Activated CD8-positive, alpha-beta memory T cell treated with anti-CD3 and anti-CD28 coated beads, Interleukin-2, amount 50 U/mL, for 48 hours (primary cell): ENCODE results near the gene BLOC1S6.
"Not testable (repeated sequence)": the region's sequence is repeated elsewhere in the genome, so short reads cannot be mapped to it uniquely, and the experiment has no call there.

Experiments
- DNase-seq: peaks from one replicate; pipeline ENCODE4 v3.0.0-alpha.2; 2020

BLOC1S6 gene

DNA sequence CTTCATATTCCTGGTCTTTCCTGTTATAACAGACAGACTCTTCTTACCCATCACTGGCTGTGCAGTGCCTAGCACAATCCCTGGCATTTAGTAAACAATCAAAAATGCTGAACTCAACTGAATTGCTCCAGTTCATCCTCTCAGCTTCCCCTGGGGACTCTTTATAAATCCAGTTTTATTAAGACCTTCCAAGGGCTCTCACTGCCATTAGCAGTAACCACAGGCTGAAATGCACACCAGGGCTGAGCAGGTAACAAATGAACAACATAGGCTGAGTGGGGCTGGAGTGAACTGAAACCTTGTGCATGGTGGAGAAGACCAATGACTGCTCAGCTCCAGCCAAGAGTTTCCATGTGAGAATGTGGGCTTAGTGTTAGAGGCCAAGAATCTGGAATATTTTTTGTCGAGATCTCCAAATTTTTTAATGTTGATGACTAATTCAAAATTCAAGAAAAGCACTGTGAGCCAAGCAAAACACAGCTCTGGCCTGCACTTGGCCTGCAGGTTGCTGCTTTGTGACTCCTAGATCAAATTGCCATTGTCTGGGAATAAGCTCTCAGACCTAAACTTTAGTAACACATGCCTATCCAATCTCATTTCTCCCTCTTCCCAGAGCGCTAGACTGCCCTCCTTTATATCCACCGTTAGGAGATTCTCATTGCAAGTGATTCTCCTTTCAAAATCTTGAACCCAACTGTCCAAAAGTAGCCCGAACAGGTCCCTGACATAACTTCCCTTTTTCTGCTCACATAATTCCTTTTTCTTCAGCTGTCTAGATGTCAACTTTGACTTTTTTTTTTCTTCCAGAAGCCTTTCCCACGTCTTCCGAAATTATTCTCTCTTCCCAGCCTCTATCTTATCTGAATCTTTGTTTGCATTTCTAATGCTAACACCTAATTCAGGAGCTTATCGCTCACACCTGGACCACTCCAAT, 55.1 kb downstream of the BLOC1S6 start:
- no peak for DNase-seq

DNA sequence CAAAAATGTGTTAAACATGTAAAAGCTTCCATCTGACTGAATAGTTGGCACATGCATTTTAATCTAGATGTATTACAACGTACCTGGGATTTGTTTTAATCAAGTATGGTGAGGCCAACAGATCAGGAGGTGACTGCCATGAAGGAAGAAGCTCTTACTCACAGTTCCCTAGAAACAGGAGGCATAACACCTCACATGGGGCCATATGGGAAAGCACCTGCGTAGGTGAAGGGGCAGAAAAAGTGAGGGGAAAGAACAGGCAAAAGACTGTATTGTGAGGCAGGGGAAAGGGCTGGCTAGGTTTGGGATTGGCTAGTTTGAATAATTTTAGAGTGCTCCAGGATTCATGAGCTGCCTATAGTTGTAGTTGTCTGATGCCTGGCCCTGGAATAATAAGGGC, 57.3 kb downstream of the BLOC1S6 start:
- no peak for DNase-seq

DNA sequence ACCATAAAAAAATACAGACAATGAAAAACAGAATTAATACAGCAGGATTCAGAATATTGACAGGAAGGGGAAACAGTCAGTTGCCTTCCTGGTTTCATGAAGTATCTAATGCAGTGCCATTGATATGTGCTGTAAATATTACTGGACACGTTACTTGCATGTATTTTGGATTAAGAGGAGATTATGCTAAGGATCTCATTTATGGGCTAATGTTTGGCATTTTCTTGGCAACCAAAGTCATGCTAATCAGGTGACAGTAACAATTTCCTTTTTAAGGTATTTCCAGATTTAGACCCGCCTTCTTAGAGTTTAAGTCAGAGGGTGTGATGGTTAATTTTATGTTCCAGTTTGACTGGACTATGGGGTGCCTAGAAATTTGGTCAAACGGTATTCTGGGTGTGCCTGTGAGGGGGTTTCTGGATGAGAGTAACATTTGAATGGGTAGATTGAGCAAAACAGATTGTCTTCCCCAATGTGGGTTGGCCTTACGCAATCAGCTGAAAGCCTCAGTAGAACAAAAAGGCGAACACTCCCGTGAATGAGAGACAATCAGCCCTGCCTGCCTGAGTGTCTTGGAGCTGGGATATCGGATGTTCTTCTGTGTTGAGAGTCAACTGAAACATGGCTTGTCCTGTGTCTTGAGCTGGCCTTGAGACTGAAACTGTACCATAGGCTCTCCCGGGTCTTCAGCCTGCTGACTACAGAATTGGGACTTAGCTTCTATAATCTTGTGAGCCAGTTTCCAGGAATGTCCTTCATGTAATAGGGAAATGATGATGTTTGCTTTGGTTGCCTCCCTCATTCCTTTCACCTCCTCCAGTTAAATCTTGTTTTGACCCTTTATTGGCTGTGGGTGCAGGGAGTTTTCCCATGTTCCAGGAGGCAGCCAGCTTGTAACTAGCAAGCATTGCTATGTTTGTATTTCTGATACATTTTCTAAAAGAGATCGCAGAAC, 58.1 kb downstream of the BLOC1S6 start:
- DNase-seq: no peak

DNA sequence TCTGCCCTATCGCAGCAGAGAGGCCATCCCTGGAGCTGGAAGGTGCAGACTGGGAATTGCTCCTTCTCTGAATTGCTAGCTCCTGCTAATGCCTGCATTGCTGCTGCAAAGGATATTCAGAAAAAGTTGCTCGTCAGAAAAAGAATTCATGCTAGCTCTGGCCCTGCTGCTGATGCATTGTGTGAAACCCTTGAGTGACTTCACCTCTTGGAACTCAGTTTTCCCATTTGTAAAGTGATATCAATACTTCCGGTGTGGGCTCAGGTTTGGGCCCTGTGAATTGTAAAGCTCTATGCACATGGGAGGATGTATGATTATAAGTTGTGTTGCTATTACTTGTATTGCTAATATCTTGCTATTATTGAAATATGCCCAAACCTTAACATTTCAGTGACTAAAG, 59.0 kb downstream of the BLOC1S6 start:
- DNase-seq: no peak

DNA sequence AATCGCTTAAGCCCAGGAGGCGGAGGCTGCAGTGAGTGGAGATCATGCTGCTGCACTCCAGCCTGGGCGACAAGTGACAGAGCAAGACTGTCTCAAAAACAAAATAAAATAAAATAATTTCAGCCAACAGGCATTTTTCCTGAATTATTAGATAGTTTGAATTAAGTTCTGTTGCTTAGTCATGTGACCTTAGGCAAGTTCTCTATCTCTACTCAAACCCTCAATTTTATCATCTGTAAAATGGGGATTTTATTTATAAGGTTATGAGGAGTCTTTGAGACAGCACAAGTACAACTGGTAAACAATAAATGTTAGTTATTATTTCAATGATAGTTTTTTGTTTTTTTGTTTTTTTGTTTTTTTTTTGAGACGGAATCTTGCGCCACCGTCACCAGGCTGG, 60.6 kb downstream of the BLOC1S6 start:
- no peak for DNase-seq

DNA sequence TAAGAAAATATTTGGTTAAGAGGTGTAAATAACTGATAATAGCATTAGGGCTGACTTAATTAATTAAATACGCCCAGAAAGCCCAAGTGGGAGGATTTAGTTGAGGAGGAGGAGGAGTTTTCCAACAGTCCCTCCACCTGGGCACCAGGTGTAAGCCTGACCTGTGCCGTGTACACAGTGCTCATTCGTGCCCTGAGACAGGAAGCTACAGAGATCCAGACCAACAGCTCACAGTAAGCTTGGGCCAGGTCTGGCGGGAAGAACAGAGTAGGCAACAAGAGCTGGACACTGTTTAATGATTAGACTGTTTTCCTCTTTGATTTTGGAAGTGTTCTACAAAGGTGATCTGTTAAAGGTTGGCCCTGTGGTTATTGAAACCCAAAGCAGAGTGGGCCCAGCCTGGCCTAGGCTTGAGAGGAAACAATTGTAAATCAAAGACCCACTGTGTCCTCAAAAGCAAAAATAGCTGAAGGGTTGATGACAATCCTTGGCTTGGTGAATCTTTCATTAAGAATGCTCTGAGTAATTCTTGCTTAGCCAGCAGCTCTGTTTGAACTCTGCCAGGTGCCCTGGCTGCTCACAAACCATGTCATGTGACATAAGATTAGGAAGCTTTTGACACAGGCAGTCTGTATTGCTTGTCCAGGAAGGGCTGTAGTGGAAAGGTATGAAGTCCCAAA, 61.5 kb downstream of the BLOC1S6 start:
- no peak for DNase-seq

DNA sequence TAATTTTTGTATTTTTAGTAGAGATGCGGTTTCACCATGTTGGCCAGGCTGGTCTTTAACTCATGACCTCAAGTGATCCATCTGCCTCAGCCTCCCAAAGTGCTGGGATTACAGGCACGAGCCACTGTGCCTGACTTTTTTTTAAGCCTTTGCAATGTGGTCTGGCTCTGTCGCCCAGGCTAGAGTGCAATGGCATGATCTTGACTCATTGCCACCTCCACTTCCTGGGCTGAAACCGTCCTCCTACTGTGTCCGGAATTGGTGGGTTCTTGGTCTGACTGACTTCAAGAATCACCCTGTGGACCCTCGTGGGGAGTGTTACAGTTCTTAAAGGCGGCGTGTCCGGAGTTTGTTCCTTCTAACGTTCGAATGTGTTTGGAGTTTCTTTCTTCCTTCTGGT, 62.8 kb downstream of the BLOC1S6 start:
- DNase-seq: not testable (repeated sequence)

DNA sequence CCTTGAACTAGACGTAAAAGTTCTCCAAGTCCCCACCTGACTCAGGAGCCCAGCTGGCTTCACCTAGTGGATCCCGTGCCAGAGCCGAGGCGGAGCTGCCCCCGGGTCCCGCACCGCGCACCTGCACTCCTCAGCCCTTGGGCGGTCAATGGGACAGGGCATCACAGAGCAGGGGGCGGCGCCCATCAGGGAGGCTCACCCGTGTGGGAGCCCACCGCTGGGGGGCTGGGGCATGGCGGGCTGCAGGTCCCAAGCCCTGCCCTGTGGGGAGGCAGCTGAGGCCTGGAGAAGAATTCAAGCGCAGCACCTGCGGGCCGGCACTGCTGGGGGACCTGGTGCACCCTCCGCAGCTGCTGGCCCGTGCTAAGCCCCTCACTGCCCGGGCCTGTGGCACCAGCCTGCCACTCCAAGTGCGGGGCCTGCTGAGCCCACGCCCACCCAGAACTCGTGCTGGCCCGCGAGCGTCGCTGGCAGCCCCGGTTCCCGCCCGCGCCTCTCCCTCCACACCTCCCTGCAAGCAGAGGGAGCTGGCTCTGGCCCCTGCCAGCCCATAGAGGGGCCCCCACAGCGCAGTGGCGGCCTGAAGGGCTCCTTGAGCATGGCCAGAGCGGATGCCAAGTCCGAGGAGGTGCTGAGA, 63.8 kb downstream of the BLOC1S6 start:
- DNase-seq: no peak

DNA sequence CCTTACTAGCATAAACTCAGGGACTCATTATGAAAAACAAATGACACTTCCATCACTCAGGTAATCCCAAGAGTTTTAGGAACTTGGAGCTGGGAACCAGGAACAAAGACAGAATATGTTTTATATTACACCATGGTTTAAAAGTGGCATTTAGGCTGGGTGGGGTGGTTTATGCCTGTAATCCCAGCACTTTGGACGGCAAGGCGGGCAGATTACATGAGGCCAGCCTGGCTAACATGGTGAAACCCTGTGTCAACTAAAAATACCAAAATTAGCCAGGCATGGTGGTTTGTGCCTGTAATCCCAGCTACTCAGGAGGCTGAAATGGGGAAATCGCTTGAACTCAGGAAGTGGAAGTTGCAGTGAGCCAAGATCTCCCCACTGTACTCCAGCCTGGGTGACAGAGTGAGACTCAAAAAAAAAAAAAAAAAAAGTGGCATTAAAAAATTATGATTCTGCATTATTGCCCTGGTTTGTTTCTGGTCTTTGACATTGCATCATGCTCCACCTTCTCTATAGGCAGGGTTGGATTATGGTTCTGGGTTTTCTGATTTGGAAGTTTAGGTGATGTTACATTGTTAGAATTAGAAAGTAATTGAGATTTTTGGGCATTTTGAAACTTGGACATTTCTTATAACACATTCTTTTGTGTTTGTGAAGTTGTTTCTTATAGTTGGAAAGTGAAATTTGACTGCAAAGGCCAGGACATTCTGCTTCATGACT, 66.7 kb downstream of the BLOC1S6 start:
- DNase-seq: no peak

DNA sequence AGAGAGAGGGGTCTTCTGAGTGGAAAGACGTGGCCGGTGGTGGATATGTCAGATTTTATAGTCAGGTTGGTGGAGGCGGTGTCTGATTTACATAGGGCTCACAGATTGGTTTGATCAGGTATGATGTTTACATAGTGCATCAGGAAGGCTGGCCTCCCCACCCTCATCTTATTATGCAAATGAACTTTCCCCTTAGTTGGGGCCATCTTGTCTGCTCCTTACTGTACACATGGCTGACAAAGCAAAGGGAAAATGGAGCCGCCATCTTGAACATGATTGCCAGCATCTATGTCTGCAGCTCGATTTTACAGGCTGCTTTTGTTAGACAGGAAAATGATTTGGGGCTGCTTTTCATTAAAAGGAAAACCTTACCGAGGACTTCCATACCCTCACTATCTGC, 67.6 kb downstream of the BLOC1S6 start:
- no peak for DNase-seq

DNA sequence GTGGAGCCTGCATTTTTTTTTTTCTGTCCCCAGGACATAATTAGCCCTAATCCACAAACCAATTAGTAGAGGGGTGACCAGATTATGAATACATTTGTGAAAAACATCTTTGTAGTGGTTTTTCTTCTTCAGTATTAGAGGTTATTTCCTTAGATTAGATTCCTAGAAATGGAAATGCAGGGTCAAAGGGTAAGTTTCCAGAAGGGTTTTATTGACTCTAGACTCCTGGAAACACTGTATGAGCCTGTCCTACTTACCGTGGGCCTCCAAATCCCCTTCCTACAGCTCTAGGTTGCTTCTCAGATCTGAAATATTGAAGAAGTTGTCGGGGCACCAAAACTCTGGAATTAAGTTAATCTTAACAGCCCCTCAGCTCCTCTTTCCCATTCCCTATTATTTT, 70.1 kb downstream of the BLOC1S6 start:
- no peak for DNase-seq

DNA sequence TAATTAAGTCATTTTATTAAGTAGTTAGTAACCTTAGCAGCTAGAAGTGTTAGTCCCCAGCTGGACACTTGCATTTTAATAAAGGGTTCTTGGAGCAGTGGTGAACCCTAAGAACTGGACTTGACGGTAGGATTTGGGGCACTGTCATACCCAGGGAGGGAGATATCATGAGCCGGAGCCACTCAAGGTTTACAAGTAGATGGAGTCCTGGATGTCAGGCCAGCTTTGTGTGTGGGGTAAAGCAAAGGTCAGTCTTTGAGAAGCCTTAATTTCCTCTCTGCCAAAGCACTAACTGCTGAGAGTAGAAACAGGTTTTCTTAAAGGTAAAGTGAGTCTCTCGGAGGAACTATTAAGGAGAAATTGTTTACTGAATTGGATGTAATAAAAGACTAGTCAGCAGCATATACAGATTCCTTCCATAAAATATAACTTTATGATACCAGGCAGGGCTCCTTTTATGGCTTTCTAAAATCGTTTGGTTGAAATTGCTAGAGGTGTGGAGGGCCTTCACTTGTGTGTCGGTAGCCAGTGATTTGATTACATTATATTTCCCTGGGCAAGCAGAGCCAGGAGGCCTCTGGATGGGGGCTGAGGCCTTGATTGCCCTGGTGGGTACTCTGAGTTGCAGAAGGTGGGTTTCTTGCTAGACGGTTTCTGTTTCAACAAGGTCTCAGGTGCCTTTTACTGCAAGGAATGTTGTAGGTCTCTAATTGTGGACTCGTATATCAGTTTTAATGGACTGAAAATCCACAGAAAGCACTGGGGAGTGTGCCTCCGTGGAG, 70.8 kb downstream of the BLOC1S6 start:
- DNase-seq: no peak
